ENCODE results near the gene CTIF. TPM values are rescaled to one million over a fixed set of nuclear protein-coding genes. Genes with fewer than 3 reads are reported as not detected.

CTIF gene
- total RNA-seq, 1 donor from 2014 or later: 67.9 TPM

DNA sequence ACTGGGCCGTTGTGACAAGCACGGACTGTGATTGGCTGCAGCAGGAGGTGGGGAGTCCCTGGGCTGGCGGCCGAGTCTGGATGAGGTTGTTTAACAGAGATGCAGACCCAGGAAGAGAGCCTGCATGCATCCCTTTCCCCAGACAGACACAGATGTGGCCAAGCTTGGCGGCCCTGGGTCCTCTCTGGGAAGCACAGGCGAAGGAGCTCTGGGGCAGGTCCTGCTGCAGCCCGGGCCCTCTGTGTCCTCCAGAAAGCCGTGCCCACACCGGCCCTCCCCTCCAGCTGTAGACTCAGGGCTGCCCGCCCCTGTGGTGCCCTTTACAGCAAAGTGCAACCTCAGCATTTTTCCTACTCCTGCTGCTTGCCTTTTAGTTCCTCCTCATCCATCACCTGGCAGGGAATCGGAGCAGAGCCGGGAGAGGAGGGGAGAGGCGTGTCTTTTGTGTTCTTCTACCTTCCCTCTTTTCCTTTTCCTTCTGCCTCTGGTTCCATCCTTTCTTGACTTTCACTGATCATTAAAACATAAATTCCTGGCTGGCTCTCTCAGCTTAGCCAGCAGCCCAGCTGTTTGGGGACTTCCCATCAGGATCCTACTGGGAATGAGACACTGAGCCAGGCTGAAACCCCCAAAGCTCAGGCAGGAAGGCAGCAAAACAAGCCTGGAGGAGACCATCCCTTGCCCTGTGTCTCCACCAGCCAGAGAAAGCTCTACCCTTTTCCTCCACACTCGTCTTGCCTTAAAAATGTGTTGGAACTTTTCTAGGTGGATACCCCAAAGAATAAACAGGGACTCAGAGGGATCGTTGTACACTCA, 75.0 kb downstream of the CTIF start:
- no peaks in the 10 kb centered on the region for H3K9me3 Mint-ChIP-seq
- no peak overlapping the region for H3K27ac Mint-ChIP-seq
- DNase-seq (ENCODE audit: low spot score in 2 of 2, unreplicated experiment in 2 of 2): no peak
- TF ChIP-seq, protein P1, sequence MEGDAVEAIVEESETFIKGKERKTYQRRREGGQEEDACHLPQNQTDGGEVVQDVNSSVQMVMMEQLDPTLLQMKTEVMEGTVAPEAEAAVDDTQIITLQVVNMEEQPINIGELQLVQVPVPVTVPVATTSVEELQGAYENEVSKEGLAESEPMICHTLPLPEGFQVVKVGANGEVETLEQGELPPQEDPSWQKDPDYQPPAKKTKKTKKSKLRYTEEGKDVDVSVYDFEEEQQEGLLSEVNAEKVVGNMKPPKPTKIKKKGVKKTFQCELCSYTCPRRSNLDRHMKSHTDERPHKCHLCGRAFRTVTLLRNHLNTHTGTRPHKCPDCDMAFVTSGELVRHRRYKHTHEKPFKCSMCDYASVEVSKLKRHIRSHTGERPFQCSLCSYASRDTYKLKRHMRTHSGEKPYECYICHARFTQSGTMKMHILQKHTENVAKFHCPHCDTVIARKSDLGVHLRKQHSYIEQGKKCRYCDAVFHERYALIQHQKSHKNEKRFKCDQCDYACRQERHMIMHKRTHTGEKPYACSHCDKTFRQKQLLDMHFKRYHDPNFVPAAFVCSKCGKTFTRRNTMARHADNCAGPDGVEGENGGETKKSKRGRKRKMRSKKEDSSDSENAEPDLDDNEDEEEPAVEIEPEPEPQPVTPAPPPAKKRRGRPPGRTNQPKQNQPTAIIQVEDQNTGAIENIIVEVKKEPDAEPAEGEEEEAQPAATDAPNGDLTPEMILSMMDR (IDR thresholded peaks at IDR 0.05; ENCODE audit: unreplicated experiment): no peak
- H3K4me1 Mint-ChIP-seq: peaks cover 5% of the 10 kb centered on the region
- H3K27me3 Mint-ChIP-seq (ENCODE audit: low read depth): no peaks in the 10 kb centered on the region
- no peak overlapping the region for H3K4me3 Mint-ChIP-seq
- H3K36me3 Mint-ChIP-seq: no peaks in the 10 kb centered on the region

DNA sequence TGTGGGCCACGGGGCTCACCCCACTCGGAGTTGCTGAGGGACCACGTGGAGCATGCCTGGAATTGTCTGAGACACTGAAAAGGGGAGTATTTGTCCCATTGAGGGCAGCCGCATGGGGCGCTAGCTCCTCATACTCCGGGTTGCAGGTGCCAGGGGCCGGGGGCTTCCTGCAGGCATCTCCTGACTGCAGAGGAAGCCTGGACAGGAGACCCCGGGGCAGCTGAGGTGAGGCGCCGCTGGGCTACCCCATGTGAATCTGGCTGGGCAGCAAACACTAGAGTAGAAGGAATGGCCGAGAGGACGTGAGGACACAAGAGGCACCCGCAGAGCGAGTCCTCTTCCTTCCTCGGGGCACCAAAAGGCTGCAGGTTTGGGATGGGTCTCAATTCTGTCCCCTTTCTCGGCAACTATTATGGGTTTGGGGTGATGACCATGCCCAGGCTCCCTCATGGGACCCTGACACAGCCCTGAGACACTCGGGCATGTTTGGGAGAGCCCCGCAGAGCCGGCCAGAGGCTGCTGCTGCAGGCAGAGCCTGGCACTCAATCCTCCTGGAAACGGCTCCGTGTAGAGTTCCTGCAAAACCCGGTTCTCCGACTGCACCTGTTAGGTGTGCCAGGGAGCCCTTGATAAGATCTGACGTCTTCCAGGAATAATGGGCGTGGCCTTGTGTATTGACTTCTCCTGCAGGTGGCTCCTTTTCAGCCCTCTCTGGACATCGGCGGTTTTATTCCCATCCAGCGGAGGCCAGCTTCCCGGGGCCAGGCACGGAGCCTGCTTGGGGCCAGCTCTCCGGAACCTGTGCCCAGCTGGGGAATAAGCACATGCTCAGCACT, 77.0 kb downstream of the CTIF start:
- no peak for DNase-seq (ENCODE audit: low spot score in 2 of 2, unreplicated experiment in 2 of 2)
- no peak overlapping the region for H3K27ac Mint-ChIP-seq
- H3K4me1 Mint-ChIP-seq: peaks cover 6% of the 10 kb centered on the region

GRCh38 chr18:48616484-48617255, 77.8 kb downstream of the CTIF start:
- no peaks in the 10 kb centered on the region for H3K9me3 Mint-ChIP-seq
- TF ChIP-seq, protein P1 (IDR thresholded peaks at IDR 0.05; ENCODE audit: unreplicated experiment): no peak
- DNase-seq (ENCODE audit: low spot score in 2 of 2, unreplicated experiment in 2 of 2): no peak

More for the DNA sequence above, 77.0 kb downstream of the CTIF start:
- no peak overlapping the region for H3K4me3 Mint-ChIP-seq
- peaks cover 8% of the 10 kb centered on the region for H3K36me3 Mint-ChIP-seq
- TF ChIP-seq, protein P1 (IDR thresholded peaks at IDR 0.05; ENCODE audit: unreplicated experiment): no peak
- H3K27me3 Mint-ChIP-seq (ENCODE audit: low read depth): no peaks in the 10 kb centered on the region
- H3K9me3 Mint-ChIP-seq: no peaks in the 10 kb centered on the region

DNA sequence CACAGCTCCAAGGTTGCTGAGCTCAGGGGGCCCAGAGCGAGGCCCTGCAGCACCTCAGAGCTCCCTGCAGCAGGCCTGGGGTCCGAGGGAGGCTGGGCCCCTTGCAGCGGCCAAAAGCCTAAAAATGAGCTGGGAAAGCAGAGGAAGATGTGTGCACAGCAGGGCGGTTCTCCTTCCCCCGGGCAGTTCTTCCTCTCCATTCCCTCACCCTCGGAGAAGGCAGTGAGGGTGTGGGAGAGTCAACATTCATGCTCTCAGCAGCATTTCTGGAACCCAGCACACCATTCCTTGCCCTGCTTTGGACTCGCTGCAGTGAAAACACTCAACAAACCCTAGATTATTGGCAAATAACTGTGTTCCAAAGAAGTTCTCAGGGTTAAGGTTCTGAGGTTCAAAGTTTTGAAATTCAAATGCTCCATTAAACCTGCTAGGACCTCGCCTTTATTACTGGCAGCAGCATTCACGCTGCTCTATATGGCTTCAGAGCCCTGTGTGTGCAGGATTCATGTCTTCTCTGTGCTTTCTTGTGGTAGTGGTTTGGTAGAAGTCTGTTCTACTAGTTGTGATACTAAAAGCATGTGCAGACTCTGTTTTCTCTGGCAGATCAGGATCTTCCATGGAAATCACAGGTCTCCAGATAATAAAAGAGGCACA, 79.1 kb downstream of the CTIF start:
- H3K9me3 Mint-ChIP-seq: no peaks in the 10 kb centered on the region
- no peak for DNase-seq (ENCODE audit: low spot score in 2 of 2, unreplicated experiment in 2 of 2)
- peaks cover 9% of the 10 kb centered on the region for H3K36me3 Mint-ChIP-seq
- H3K27ac Mint-ChIP-seq: no peak overlapping the region
- H3K27me3 Mint-ChIP-seq (ENCODE audit: low read depth): no peaks in the 10 kb centered on the region
- TF ChIP-seq, protein P1 (IDR thresholded peaks at IDR 0.05; ENCODE audit: unreplicated experiment): no peak
- no peak overlapping the region for H3K4me3 Mint-ChIP-seq
- H3K4me1 Mint-ChIP-seq: peaks cover 25% of the 10 kb centered on the region

More at GRCh38 chr18:48616484-48617255, 77.8 kb downstream of the CTIF start:
- H3K27me3 Mint-ChIP-seq (ENCODE audit: low read depth): no peaks in the 10 kb centered on the region
- no peak overlapping the region for H3K27ac Mint-ChIP-seq
- no peak overlapping the region for H3K4me3 Mint-ChIP-seq
- H3K36me3 Mint-ChIP-seq: peaks cover 9% of the 10 kb centered on the region
- peaks cover 14% of the 10 kb centered on the region for H3K4me1 Mint-ChIP-seq

DNA sequence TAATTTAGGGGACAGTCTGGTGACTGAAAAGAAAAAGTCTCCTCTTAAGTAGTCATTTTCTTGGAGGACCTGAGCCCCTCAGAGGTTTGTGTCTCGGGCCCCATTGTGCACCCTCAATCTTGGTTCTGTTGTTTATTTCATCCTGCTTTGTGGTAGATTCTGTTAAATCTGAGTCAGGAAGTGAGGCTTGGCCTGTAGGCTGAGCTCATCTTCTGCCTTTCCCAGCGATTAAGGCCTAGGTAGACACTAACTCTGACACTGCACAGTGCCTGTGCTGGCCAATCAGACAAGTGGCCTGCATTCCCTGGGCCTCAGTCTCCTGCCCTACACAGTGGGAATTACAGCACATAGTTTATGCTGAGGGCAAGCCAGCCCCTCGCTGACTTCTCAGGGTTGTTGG, 80.2 kb downstream of the CTIF start:
- Mint-ChIP-seq H3K4me3 (no peak overlapping the region), H3K27ac (no peak overlapping the region), H3K9me3 (no peaks in the 10 kb centered on the region), H3K4me1 (peaks cover 29% of the 10 kb centered on the region), H3K36me3 (peaks cover 9% of the 10 kb centered on the region), H3K27me3 (ENCODE audit: low read depth) (no peaks in the 10 kb centered on the region)
- TF ChIP-seq, protein P1 (IDR thresholded peaks at IDR 0.05; ENCODE audit: unreplicated experiment): no peak
- DNase-seq (ENCODE audit: low spot score in 2 of 2, unreplicated experiment in 2 of 2): no peak

Measured in mesothelial cell of epicardium (in vitro differentiated cells).